Lung (tissue), 12 donors: ENCODE data around the gene HSPH1. TPM values are rescaled to one million over a fixed set of nuclear protein-coding genes. Genes with fewer than 3 reads are reported as not detected.

Source experiments
- ATAC-seq: fragments of 200-7000 bp; cut with Tn5 transposase; one replicate; pipeline ENCODE4 v1.9.1; 2020; ENCODE audit warnings: moderate number of reproducible peaks; ENCODE audit not compliant: insufficient read depth, low FRiP score
- DNase-seq, 3 donors: peaks; one replicate each; pipeline ENCODE4 v3.0.0-alpha.2; 2013 to 2017
- H3K27ac ChIP-seq, 2 donors: one replicate each; pipeline ENCODE4 v1.5.1; 2013; ENCODE audit warnings: mild to moderate bottlenecking in 2 of 2, moderate library complexity in 2 of 2, control low read depth in 1 of 2, inconsistent platforms in 1 of 2, low read depth in 1 of 2, low read length in 1 of 2
- H3K27me3 ChIP-seq, 3 donors: one replicate each; pipeline ENCODE4 v1.5.1; 2013; ENCODE audit warnings: low read length in 2 of 3; ENCODE audit not compliant: control insufficient read depth in 3 of 3, insufficient read depth in 3 of 3
- H3K36me3 ChIP-seq, 4 donors: one replicate each; pipeline ENCODE4 v1.5.1; 2013; ENCODE audit warnings: low read length in 4 of 4, mild to moderate bottlenecking in 1 of 4, moderate library complexity in 1 of 4; ENCODE audit not compliant: control insufficient read depth in 4 of 4, insufficient read depth in 4 of 4
- H3K4me1 ChIP-seq, 5 donors: one replicate each; pipeline ENCODE4 v1.5.1; 2013; ENCODE audit warnings: low read length in 5 of 5, mild to moderate bottlenecking in 2 of 5, moderate library complexity in 1 of 5; ENCODE audit not compliant: control insufficient read depth in 5 of 5, insufficient read depth in 5 of 5
- H3K4me3 ChIP-seq: one replicate; pipeline ENCODE4 v1.5.1; 2013; ENCODE audit warnings: mild to moderate bottlenecking, control low read depth, moderate library complexity
- H3K9ac ChIP-seq, 2 donors: one replicate each; pipeline ENCODE4 v1.5.1; 2013; ENCODE audit warnings: low read length in 2 of 2, control low read depth in 1 of 2; ENCODE audit not compliant: insufficient read depth in 1 of 2
- H3K9me3 ChIP-seq, 4 donors: one replicate each; pipeline ENCODE4 v1.5.1; 2013; ENCODE audit warnings: low read length in 3 of 4, mild to moderate bottlenecking in 1 of 4, moderate library complexity in 1 of 4; ENCODE audit not compliant: control insufficient read depth in 4 of 4, insufficient read depth in 3 of 4
- CTCF ChIP-seq: IDR thresholded peaks from 2 replicates; pipeline ENCODE4 v1.5.1; 2012; ENCODE audit warnings: mild to moderate bottlenecking; ENCODE audit errors: control extremely low read depth, extremely low read depth
- WGBS, 2 donors: extraction: QIAGEN DNeasy Blood & Tissue Kit; methylation state at CpG; one replicate each; pipeline ENCODE4 v1.1.7; 2013; 5-methylcytosine and 5-hydroxymethylcytosine counted together
- polyA plus RNA-seq, 2 donors: library from polyadenylated mRNA; stranded (reverse); fragments of 200-250 nt; gene quantifications; one replicate each; pipeline ENCODE4 v1.2.1, GENCODE V29; 2013
- total RNA-seq, 2 donors: library from RNA; depleted of rRNA in 1 of 2; stranded (reverse); fragments of >200 nt in 1 of 2; gene quantifications; one replicate each; pipeline ENCODE4 v1.2.1, GENCODE V29; 2014 to 2021
- donor health status: control.
- donor health status: control.
- donor health status: Bipolar disorder and iron deficiency.
- donor health status: healthy.
- donor health status: DM: yes; HTN: yes; CAD: no.

HSPH1 gene
- total and polyA plus RNA-seq, 4 donors: 34.1 to 223 (median 65.6) TPM

GRCh38 chr13:31122143-31122542, 39.6 kb downstream of the HSPH1 start:
- no peak for TF ChIP-seq CTCF
- no peak overlapping the region for H3K27ac ChIP-seq
- 97% methylated on average over 4 of the region's 4 CpGs for WGBS, 2 donors

GRCh38 chr13:31121379-31122140, 40.1 kb downstream of the HSPH1 start:
- ATAC-seq (no peak), DNase-seq (peak in 2 of 3 donors; percentile 48 to 67)
- no peak for TF ChIP-seq CTCF
- peaks cover 0 to 3% (median 0%) of the 10 kb centered on the region in 3 donors for H3K27me3 ChIP-seq
- H3K4me3 ChIP-seq: no peak overlapping the region
- H3K9me3 ChIP-seq: no peaks in the 10 kb centered on the region
- H3K27ac ChIP-seq: no peak overlapping the region
- H3K9ac ChIP-seq: no peak overlapping the region
- no peaks in the 10 kb centered on the region for H3K36me3 ChIP-seq
- H3K4me1 ChIP-seq: peaks cover 0 to 3% (median 0%) of the 10 kb centered on the region in 5 donors
- 44 to 55% methylated on average over 7 of the region's 7 CpGs for WGBS, 2 donors

More at GRCh38 chr13:31122143-31122542, 39.6 kb downstream of the HSPH1 start:
- Histone ChIP-seq H3K36me3 (no peaks in the 10 kb centered on the region), H3K9me3 (no peaks in the 10 kb centered on the region), H3K27me3 (peaks cover 0 to 3% (median 0%) of the 10 kb centered on the region in 3 donors), H3K9ac (no peak overlapping the region), H3K4me3 (no peak overlapping the region), H3K4me1 (peaks cover 0 to 3% (median 0%) of the 10 kb centered on the region in 5 donors)
- ATAC-seq: no peak
- no peak for DNase-seq

- no peak overlapping the region for H3K4me3 ChIP-seq
Observed at GRCh38 chr13:31119966-31120700, 41.6 kb downstream of the HSPH1 start.

More at GRCh38 chr13:31119966-31120700, 41.6 kb downstream of the HSPH1 start:
- Histone ChIP-seq H3K27me3 (peaks cover 0 to 3% (median 0%) of the 10 kb centered on the region in 3 donors), H3K36me3 (no peaks in the 10 kb centered on the region), H3K4me1 (peaks cover 0 to 3% (median 0%) of the 10 kb centered on the region in 5 donors), H3K9me3 (no peaks in the 10 kb centered on the region), H3K27ac (no peak overlapping the region), H3K9ac (no peak overlapping the region)
- DNase-seq (peak in 1 of 3 donors; percentile 13), ATAC-seq (no peak)
- WGBS, 2 donors: 78 to 89% methylated on average over 8 of the region's 8 CpGs
- no peak for TF ChIP-seq CTCF
